HFF-Myc (cell line): ENCODE data around the gene PPIL4.

Experiments
- DNase-seq: peaks from one replicate; pipeline ENCODE4 v3.0.0-alpha.2; 2011; ENCODE audit warnings: low read depth; ENCODE audit errors: extremely low read depth
- H3K4me3 ChIP-seq: replicated peaks from 2 replicates; pipeline ENCODE4 v1.5.1; 2011; ENCODE audit warnings: low read depth, mild to moderate bottlenecking, control low read depth, low read length
- TF ChIP-seq, protein P1 (sequence below): IDR thresholded peaks from 2 replicates; pipeline ENCODE4 v1.5.1; 2012; ENCODE audit warnings: mild to moderate bottlenecking, low read depth, low read length, control low read depth; ENCODE audit errors: missing control alignments

PPIL4 gene

DNA sequence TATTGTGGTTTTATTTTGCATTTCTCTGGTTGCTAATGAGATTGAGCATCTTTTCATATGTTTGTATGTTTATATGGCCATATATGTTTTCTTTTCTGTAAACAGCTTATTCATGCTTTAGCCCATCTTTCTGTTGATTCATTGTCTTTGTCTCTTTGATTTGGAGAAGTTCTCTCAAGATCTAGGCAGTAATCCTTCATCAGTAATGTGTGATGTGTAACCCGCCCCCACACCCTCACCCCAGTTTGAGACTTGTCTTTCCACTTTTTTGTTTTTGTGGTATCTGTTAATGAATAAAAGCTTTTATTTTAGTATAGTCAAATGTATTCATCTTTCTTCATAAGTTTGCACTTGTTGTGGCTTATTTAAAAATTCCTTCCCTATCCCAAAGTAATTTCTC, 87.0 kb downstream of the PPIL4 start:
- no peak for DNase-seq
- TF ChIP-seq, protein P1, sequence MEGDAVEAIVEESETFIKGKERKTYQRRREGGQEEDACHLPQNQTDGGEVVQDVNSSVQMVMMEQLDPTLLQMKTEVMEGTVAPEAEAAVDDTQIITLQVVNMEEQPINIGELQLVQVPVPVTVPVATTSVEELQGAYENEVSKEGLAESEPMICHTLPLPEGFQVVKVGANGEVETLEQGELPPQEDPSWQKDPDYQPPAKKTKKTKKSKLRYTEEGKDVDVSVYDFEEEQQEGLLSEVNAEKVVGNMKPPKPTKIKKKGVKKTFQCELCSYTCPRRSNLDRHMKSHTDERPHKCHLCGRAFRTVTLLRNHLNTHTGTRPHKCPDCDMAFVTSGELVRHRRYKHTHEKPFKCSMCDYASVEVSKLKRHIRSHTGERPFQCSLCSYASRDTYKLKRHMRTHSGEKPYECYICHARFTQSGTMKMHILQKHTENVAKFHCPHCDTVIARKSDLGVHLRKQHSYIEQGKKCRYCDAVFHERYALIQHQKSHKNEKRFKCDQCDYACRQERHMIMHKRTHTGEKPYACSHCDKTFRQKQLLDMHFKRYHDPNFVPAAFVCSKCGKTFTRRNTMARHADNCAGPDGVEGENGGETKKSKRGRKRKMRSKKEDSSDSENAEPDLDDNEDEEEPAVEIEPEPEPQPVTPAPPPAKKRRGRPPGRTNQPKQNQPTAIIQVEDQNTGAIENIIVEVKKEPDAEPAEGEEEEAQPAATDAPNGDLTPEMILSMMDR = no peak
- no peak overlapping the region for H3K4me3 ChIP-seq

DNA sequence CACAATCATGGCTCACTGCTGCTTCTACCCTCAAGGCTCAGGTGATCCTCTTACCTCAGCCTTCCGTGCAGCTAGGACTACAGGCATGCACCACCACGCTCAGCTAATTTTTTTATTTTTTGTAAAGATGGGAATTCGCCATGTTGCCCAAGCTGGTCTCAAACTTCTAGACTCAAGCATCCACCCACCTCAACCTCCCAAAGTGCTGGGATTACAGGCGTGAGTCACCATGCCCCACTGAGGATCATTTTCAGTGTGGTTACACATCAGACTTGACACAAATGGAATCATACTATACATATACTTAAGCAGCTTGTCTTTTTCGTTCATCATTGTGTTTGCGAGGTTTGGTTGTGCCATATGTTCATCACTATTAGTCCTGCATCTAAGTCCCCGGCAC, 87.6 kb downstream of the PPIL4 start:
- TF ChIP-seq, protein P1 = no peak
- DNase-seq = no peak
- H3K4me3 ChIP-seq = no peak overlapping the region

DNA sequence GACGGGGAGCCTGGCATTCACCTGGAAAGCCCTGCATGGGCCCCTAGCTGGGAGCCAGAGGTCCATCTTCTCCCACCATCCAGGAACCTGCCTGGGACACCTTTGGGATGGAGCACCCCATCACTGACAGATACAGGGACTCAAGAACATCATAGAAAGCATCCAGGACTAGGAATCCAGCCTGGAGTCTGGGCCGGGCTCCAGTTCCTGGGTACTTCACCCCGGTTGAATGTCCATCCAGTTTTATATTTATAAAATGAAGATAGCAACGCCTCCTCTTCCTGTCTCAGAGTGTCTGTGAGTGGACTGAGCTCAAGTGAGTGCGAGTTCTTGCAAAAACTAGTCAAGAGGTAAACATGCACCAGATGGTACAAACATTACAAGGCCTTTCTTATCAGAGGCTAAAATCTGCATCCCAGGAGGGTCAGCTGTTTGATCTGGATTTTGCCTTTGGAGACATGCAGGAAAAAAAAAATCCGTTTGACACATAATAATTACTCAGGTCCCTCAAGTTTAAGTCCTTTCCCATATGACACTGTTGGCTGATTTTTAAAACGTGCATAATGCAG, 88.4 kb downstream of the PPIL4 start:
- no peak overlapping the region for H3K4me3 ChIP-seq
- no peak for DNase-seq
- TF ChIP-seq, protein P1 = no peak

DNA sequence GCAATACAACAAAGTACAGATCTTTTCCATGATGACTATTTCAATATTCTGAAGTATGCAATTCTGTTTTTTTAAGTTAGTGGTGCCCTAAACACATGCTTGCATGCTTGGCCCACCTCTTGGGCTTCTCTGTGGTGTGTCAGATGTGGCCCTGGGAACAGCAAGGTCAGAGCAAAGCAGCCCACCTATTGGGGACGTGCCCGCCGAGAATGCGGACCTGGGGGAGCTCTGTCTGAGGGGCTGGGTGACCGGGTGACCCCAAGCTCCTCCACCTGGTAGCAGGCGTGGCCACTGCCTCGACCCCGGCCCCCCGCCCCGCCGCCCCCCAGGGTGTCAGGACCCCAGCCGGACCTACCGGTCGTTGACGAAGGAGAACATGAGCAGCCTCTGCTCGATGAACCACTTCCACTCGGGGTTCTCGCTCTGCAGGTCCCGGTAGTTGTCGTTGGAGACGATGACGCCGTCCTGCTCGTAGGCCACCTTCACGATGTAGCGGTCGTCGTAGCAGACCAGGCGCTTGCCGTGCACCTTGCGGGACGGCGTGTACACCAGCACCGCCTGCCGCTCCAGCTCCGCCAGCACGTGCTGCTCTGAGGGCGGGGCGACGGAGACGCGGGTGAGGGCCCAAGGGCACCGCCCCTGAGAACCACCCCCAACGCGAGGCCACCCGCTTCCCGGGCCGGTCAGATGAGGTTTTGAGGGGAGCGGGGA, 89.4 kb downstream of the PPIL4 start:
- no peak for DNase-seq
- TF ChIP-seq, protein P1 = no peak
- H3K4me3 ChIP-seq = no peak overlapping the region

DNA sequence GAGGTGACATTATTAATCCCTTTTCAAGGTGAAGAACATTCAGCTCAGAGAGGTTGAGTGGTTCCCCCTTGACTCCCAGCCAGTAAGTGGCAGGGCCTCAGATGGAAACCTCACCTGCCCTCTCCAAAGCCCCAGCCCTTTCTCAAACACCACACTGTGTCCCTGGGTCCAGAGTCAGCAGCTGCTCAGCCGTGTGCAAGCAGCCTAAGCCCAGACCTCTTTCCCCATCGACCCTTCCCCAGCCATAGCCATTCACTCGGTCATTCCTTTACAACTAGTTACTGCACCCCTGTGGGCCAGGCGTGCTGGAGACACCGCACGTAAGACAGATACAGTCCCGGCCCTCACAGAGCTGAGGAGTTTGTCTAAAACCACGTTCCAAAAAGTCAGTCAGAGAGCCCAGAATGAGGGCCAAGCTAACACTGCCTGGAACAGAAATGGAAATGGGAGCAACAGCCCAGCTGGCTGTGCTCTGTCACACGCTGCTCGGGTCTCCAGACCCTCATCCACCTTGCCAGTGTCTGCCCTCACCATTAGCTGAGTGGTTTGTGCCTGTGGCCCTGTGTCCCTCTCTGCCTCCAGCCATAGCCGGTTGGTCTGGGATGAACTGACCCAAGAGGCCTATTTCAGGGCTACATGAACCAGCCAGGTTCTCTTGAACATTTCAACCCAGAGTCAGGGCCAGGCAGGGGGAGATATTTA, 90.7 kb downstream of the PPIL4 start:
- DNase-seq = no peak
- no peak overlapping the region for H3K4me3 ChIP-seq
- TF ChIP-seq, protein P1 = no peak
